ENCODE results near the gene LRRC32. TPM values are rescaled to one million over a fixed set of nuclear protein-coding genes. Genes with fewer than 3 reads are reported as not detected.
"Not testable (repeated sequence)": the region's sequence is repeated elsewhere in the genome, so short reads cannot be mapped to it uniquely, and the experiment has no call there.

The LRRC32 gene
- polyA plus RNA-seq, 10 donors: 22.7 to 37.3 (median 25.0) TPM

DNA sequence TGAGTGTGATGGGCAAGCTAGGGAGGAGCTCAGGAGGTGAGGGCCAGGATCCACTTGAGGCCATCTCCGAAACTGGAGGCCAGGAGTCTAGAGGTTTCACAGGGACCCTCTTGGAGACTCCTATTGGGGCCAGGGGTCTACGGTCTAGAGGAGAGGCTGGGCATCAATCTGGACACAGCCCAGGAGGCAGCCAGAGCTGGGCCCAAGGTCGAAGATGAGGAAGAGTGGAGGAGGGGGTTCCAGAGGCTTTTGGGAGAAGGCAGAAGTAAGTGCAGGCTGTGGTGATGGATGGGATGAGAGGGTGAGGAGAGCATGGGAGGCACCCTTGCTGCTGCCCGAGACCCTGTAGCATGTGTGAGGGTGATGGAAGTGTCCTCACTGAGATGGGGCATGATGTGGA lies 56.6 kb downstream of the LRRC32 start:
- no peak for DNase-seq

DNA sequence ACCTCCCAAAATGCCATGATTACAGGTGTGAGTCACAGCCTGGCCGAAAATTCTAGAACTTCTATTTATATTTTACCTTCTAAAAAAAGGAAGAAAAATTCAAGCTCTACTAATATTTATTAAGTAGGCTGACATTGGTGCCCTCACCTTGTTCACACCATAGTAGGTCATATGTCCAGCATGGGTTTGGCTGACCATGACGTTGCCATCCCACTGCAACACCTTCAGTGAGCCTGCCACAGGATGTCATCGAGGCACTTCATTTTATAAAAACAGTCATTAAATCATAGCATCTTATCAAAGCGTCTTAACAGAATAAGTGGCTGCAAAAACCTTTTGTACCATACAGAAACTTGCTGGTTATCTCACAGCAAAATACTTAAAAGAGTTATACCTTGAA lies 58.3 kb downstream of the LRRC32 start:
- no peak for DNase-seq

DNA sequence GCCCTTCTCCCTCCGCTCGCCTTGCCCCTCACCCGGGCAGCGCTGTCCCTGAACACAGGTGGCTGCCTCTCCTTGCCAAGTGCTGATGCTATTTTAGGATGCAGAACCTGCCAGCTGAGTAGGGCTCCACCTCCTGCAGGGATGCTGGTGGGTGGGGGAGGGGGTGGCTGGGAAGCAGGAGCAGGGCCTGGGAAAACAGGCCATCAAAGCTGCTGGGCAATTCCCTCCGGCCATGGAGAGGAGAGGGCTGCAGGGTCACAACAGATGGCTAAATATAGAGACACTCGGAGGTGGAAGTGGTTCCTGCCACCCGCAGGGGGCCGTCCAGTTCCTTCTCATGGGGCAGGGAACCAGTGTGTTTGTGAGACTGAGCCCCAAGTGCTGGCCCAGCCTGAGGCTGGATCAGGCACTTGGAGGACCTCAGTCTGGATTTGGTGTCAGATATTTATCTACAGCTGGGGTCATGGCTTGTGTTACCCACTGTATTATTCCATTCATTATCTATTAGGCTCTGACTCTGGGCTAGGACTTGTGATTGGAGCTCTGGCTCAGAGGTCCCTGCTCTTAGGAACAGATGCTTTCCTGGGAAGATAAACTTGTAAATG lies 59.6 kb downstream of the LRRC32 start:
- no peak for DNase-seq

DNA sequence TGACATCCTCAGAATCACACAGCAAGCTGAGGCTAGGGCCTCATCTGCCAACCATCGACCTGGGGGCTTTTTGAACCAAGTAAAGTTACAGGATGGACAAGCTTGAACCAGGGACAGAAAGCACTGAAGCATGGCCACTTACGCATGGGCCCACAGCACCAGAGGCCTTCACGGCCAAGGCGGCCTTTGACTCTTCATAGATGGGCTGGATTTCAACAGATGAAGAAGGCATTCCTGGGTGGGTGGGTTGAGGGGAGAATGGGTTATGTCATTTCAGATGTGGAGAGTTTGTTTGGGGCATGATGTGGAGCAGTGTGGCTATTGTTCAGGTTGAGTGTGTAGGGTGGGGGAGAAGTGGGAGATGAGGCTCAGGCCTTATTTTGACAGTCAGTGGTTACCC lies 60.2 kb downstream of the LRRC32 start:
- no peak for DNase-seq

DNA sequence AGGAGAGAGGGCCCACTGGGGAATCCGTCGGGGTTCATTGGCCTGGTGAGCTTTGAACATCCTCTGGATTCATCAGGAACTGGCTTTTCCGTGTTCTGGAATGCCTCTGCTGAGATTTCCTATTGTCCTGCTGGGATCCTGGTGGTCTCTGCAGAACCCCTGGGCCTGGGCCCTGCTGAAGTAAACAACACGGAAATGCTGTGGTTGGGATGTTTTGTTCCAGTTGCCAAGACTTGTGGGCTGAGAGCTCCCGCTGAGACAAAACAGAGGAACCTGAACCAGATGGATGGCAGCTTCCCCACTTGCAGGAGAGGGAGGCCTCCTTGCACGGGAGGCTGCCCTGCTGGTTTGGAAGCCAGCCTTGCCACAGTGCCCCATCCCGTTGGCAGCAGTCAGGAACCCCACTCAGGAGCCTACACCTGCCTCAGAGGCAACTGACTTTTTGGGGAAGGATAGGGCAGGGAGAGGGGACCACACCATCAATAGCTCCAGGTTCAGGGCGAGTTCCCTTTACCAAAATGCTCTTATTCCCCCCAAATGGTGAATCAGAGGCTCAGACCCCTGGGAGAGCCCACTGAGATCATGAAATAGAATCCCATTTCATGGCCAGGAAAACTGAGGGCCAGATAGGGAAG lies 60.7 kb downstream of the LRRC32 start:
- peak in 1 of 3 donors; percentile 62 for DNase-seq

DNA sequence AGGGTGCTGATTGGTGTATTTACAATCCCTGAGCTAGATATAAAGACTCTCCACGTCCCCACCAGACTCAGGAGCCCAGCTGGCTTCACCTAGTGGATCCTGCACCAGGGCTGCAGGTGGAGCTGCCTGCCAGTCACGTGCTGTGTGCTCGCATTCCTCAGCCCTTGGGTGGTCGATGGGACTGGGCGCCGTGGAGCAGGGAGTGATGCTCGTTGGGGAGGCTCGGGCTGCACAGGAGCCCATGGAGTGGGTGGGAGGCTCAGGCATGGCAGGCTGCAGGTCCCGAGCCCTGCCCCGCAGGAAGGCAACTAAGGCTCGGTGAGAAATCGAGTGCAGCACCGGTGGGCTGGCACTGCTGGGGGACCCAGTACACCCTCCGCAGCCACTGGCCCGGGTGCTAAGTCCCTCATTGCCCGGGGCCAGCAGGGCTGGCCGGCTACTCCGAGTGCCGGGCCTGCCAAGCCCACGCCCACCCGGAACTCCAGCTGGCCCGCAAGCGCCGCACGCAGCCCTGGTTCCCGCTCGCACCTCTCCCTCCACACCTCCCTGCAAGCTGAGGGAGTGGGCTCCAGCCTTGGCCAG lies 61.6 kb downstream of the LRRC32 start:
- DNase-seq: not testable (repeated sequence)

DNA sequence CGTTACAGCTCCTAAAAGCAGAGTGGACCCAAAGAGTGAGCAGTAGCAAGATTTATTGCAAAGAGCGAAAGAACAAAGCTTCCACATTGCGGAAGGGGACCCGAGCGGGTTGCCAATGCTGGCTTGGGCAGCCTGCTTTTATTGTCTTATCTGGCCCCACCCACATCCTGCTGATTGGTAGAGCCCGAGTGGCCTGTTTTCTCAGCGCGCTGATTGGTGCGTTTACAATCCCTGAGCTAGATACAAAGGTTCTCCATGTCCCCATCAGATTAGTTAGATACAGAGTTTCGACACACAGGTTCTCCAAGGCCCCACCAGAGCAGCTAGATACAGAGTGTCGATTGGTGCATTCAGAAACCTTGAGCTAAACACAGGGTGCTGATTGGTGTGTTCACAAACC lies 62.3 kb downstream of the LRRC32 start:
- DNase-seq: not testable (repeated sequence)

Other genes starting within 250 kb of the LRRC32 start
- 10 to 100 TPM; 11.7 to 21.2 (median 15.5) TPM for gene EMSY, start 225.7 kb downstream of the LRRC32 start, polyA plus RNA-seq (ENCODE audit: insufficient read length in 10 of 10)
- 10 to 100 TPM; 14.8 to 32.4 (median 20.2) TPM for gene TSKU, start 112.6 kb upstream of the LRRC32 start, polyA plus RNA-seq (ENCODE audit: insufficient read length in 10 of 10)
- gene ACER3, start 190.2 kb upstream of the LRRC32 start, polyA plus RNA-seq (ENCODE audit: insufficient read length in 10 of 10): 10 to 100 TPM in 2 of 10 donors, 1 to 10 TPM in 8; 4.6 to 10.3 (median 8.0) TPM